ENCODE measurements around the gene ANKS3. TPM values are rescaled to one million over a fixed set of nuclear protein-coding genes. Genes with fewer than 3 reads are reported as not detected.

Gene ANKS3
- total and polyA plus RNA-seq, 2 of the 8 experiments (the other 6 are each of a cell fraction or from before 2014, with no cell fraction given), result 15.5 to 23.9 TPM

DNA sequence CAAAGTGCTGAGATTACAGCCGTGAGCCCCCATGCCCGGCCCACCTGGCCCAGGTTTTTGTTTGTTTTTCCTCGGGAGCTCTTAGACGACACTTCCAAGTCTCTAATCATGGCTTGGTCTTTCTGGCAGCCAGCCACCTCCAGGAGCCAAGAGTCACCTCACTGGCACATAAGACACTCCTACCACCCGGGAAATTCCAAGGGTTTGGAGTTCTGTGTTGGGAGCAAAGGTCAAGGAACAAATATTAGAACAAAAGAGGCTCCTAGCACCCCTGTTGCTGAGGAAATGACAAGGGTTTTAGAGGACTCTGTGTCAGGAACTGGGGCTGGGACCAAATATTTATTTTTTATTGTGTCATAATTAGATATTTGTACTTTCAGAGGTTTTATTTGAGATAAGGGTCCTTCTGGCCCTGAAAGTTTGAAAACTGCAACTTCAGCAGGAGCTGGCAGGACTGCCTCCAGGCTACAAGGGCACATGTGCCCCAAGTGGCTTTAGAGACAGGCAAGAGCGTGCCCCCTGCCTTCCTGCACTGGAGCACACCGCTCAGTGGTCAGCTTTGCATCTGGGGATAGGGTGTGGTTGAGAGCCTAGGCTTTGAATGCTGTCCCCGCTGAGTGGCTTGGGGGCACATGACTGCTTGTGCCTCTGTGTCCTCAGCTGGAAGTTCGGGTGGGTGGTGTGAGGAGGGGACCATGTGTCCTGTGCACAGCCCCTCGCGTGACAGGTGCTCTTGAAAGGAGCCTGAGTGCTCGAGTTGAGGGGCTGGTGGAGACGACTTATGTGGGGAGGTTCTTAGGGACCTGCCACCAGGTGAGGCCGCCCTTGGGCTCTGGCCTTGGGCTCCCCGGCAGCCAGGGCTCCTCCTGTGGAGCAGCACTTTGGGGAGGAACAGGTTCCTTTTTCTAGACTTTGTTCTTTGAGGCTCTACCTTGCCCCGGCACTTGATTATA, 79.8 kb downstream of the ANKS3 start:
- Histone ChIP-seq H3K9ac (replicated peaks in 1 of 4; ENCODE audit: extremely low read depth in 1 of 4, low read depth in 3 of 4, low read length in 3 of 4) (no peak overlapping the region), H2BK120ac (replicated peaks; ENCODE audit: low read depth, low read length) (no peak overlapping the region), H3K23ac (ENCODE audit: insufficient read length) (no peak overlapping the region), H2BK5ac (ENCODE audit: low read depth, low read length) (no peak overlapping the region), H3K27ac (ENCODE audit: low read depth, low read length) (no peak overlapping the region), H3K23me2 (ENCODE audit: low read depth, low read length) (no peaks in the 10 kb centered on the region), H3K36me3 (ENCODE audit: control insufficient read depth in 2 of 4, insufficient read depth in 4 of 4, low read length in 3 of 4) (peaks cover 0 to 15% (median 10%) of the 10 kb centered on the region in 4 experiments; a peak in 7 of 8 replicates), H3K79me2 (ENCODE audit: control insufficient read depth in 1 of 2, insufficient read depth in 2 of 2, low read length in 2 of 2) (peaks cover 0 to 6% of the 10 kb centered on the region in 2 experiments; a peak in 1 of 4 replicates), H3K56ac (replicated peaks; ENCODE audit: insufficient read length, low read depth, low read length) (no peak overlapping the region), H4K91ac (replicated peaks; ENCODE audit: insufficient read length, low read length) (no peak overlapping the region), H2AFZ (ENCODE audit: low read length) (no peak overlapping the region), H2BK15ac (ENCODE audit: low read length) (no peak overlapping the region), H3K79me1 (ENCODE audit: low read depth, low read length) (peaks cover 4% of the 10 kb centered on the region), H3K9me3 (ENCODE audit: insufficient read depth in 2 of 2, low read depth in 1 of 2, low read length in 1 of 2) (no peaks in the 10 kb centered on the region), H2BK12ac (ENCODE audit: low read depth, low read length) (no peak overlapping the region), H2BK20ac (ENCODE audit: low read length) (no peak overlapping the region), H3K27me3 (replicated peaks in 1 of 4; ENCODE audit: control insufficient read depth in 3 of 4, extremely low read depth in 1 of 4, insufficient read depth in 3 of 4, low read length in 3 of 4) (no peaks in the 10 kb centered on the region), H3K4me2 (ENCODE audit: insufficient read depth in 1 of 2, low read depth in 2 of 2, low read length in 2 of 2) (no peak overlapping the region), H2AK5ac (ENCODE audit: low read depth, low read length) (no peak overlapping the region), H4K5ac (ENCODE audit: insufficient read length, low read depth, low read length) (no peak overlapping the region), H3K4me1 (replicated peaks in 1 of 4; ENCODE audit: control insufficient read depth in 3 of 4, insufficient read depth in 4 of 4, low read length in 3 of 4) (peaks cover 0 to 2% (median 0%) of the 10 kb centered on the region in 4 experiments; a peak in 2 of 7 replicates), H3K14ac (ENCODE audit: insufficient read length) (no peak overlapping the region), H4K20me1 (replicated peaks in 1 of 2; ENCODE audit: control insufficient read depth in 1 of 2, insufficient read depth in 2 of 2, low read length in 2 of 2) (peaks cover 8 to 13% of the 10 kb centered on the region in 2 experiments), H4K8ac (ENCODE audit: extremely low read depth, insufficient read depth, low read length) (no peak overlapping the region), H3K18ac (ENCODE audit: extremely low read depth, low read length) (no peak overlapping the region), H3K4me3 (ENCODE audit: extremely low read depth in 1 of 4, insufficient read depth in 2 of 4, low read depth in 3 of 4, low read length in 4 of 4) (no peak overlapping the region), H3K4ac (replicated peaks; ENCODE audit: insufficient read length, low read depth, low read length) (no peak overlapping the region)
- FAIRE-seq, result no peak
- no peak for DNase-seq (ENCODE audit: low read depth in 1 of 2, low spot score in 2 of 2)
- POLR2A ChIA-PET (ENCODE audit: partially characterized antibody), result no interaction called here
- WGBS, 2 experiments (ENCODE audit: extremely low coverage in 1 of 2, insufficient coverage in 1 of 2, insufficient read length in 1 of 2, insufficient replicate concordance in 2 of 2, low coverage in 1 of 2, low lambda C conversion rate in 2 of 2, missing lambda C conversion rate in 1 of 2), result 94% methylated on average over 16 of the region's 16 CpGs; no CpG with 5 or more reads in 1 of the 2 experiments
- TF ChIP-seq KDM5A (IDR thresholded peaks at IDR 0.05; ENCODE audit: low read length), result no peak
- TF ChIP-seq NRF1 (IDR thresholded peaks at IDR 0.05; ENCODE audit: low read depth, low read length), result no peak
- TF ChIP-seq ZNF274 (IDR thresholded peaks at IDR 0.05; ENCODE audit: borderline replicate concordance, extremely low read depth, low read length), result no peak
- no peak for TF ChIP-seq CREB1 (IDR thresholded peaks at IDR 0.05)
- CTCF ChIA-PET (ENCODE audit: partially characterized antibody), result interaction anchor here (0.6 to 1.7 kb wide), 7 partner anchors 10 to 173 kb away, joined by 3 to 6 read pairs (median 4); partner anchors contain the start of gene MGRN1

All from H1 (cell line).